ENCODE data around the gene TFAP2B.

Gene TFAP2B

GRCh38 chr6:50889497-50889896 is 70.8 kb downstream of the TFAP2B start:
- Histone ChIP-seq H3K27ac (no peak overlapping the region), H3K36me3 (no peaks in the 10 kb centered on the region), H3K4me3 (ENCODE audit: low read depth, low read length) (no peak overlapping the region), H3K27me3 (ENCODE audit: insufficient read depth, low read depth, severe bottlenecking) (no peaks in the 10 kb centered on the region), H3K9me3 (ENCODE audit: severe bottlenecking) (no peaks in the 10 kb centered on the region)
- TF ChIP-seq CTCF (IDR thresholded peaks at IDR 0.05; ENCODE audit: low read depth, low read length), result no peak
- DNase-seq, result no peak

- no peaks in the 10 kb centered on the region for H3K9me3 ChIP-seq (ENCODE audit: severe bottlenecking)
- no peak overlapping the region for H3K27ac ChIP-seq
- H3K4me3 ChIP-seq (ENCODE audit: low read depth, low read length), result no peak overlapping the region
- no peaks in the 10 kb centered on the region for H3K36me3 ChIP-seq
- no peaks in the 10 kb centered on the region for H3K27me3 ChIP-seq (ENCODE audit: insufficient read depth, low read depth, severe bottlenecking)
- DNase-seq, result no peak
- TF ChIP-seq CTCF (IDR thresholded peaks at IDR 0.05; ENCODE audit: low read depth, low read length), result no peak
These were observed 71.3 kb downstream of the TFAP2B start for GRCh38 chr6:50889935-50890334.

- H3K27me3 ChIP-seq (ENCODE audit: insufficient read depth, low read depth, severe bottlenecking), result no peaks in the 10 kb centered on the region
- TF ChIP-seq CTCF (IDR thresholded peaks at IDR 0.05; ENCODE audit: low read depth, low read length), result no peak
- H3K36me3 ChIP-seq, result no peaks in the 10 kb centered on the region
- no peak overlapping the region for H3K27ac ChIP-seq
- H3K4me3 ChIP-seq (ENCODE audit: low read depth, low read length), result no peak overlapping the region
- no peaks in the 10 kb centered on the region for H3K9me3 ChIP-seq (ENCODE audit: severe bottlenecking)
- no peak for DNase-seq
These were observed 71.9 kb downstream of the TFAP2B start for GRCh38 chr6:50890579-50890978.

GRCh38 chr6:50891290-50891689 is 72.6 kb downstream of the TFAP2B start:
- DNase-seq, result no peak
- TF ChIP-seq CTCF (IDR thresholded peaks at IDR 0.05; ENCODE audit: low read depth, low read length), result no peak
- Histone ChIP-seq H3K36me3 (no peaks in the 10 kb centered on the region), H3K27ac (no peak overlapping the region), H3K27me3 (ENCODE audit: insufficient read depth, low read depth, severe bottlenecking) (no peaks in the 10 kb centered on the region), H3K9me3 (ENCODE audit: severe bottlenecking) (no peaks in the 10 kb centered on the region), H3K4me3 (ENCODE audit: low read depth, low read length) (no peak overlapping the region)

All from WERI-Rb-1 (cell line).